Non-pigmented ciliary epithelial cell (primary cell): ENCODE measurements around the gene ST7.
"Not testable (repeated sequence)": the region's sequence is repeated elsewhere in the genome, so short reads cannot be mapped to it uniquely, and the experiment has no call there.

ENCODE experiments used
- DNase-seq: peaks from one replicate; pipeline ENCODE4 v3.0.0-alpha.2; 2010; ENCODE audit warnings: low read depth

ST7 gene

DNA sequence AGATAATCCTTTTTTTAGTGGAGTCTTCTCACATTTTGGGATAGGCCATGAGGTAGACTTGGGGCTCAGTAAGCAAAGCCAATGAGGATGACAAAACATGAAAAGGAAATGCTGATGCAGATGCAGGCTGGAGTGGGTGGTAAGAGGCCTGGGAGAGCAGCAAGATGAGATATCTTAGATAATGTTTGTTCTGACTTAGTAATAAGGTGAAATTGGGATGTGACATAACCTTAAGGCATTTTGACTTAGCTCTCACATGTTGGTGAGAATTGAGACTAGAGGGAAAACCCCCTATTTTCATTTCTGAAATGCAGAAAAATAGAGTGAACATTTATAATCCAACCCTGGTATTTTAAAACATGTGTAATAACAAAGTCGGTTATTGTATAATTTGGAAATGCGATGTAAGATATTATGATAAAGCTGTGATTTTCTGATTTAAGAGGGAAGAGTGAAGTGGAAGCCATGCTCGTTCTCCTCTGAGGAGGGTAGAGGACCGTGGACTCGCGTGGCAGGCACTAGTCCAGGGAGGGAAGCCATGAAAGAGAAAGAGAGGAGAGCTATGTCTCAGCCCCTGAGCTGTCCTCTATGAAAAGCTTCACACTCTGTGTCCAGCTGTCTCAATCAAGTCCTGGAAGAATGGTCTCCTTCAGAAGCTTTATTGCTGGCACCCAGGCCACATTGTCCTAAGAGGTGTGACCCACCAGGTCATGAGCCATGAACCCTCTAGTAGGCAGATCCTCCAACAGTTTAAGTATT lies 57.3 kb downstream of the ST7 start:
- no peak for DNase-seq

DNA sequence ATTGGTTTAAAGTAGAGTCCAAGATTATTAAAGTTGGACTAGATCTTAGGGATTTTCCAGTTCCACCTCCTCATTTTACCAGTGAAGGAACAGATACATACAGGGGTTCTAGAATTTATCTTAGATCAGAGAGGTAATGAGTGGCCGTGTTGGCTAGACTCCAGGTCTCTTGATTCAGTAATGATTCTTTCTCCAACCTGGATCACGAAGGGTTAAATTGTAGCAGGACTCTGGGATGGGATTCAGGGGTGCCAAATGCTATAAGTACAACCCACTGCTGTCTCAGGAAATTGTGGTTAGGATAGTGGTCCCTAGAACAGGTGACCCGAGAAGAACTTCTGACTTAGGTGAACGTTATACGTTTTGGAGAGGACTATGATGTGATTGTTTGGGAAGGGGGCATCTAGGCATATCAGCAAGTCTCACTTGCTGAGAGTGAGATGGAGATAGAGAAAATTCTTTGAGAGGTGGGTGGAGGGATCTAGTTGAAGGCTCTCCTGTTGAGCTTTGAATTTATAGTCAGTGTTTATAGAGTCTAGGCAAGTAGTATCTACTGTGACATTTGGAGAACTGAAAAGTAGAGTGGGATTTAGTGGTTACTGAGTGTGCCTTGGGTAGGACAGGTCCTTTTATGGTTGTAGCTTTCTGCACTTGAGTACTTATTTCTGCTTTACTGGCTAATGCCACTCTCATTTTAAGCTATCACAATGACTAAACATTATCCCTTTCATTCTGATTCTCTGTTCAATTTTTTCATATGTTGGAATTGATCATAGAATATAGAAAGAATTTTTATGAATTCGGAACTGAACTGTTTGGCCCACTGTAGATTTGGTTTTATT lies 58.3 kb downstream of the ST7 start:
- DNase-seq: no peak

GRCh38 chr7:117012284-117012683 lies 59.0 kb downstream of the ST7 start:
- DNase-seq: no peak

DNA sequence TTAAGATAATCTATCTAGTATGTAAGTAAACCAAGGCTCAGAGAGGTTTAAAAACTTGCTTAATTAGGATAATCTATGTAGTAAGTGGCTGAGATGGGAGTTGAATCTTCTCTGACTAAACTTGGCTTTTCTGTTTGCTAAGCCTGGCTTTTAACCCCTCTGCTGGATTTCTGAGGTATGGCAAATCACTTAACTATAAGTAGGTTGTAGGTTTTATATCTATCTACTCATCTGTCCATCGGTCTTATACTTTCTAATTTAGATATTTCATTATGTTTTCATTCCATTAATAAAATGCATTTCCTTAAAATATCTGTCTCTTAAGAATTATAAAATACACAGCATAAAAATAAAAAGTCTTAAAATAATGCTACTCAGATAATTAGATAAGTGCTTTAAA lies 59.4 kb downstream of the ST7 start:
- DNase-seq: no peak

GRCh38 chr7:117014099-117014656 lies 60.9 kb downstream of the ST7 start:
- no peak for DNase-seq

GRCh38 chr7:117014673-117015133 lies 61.4 kb downstream of the ST7 start:
- no peak for DNase-seq

DNA sequence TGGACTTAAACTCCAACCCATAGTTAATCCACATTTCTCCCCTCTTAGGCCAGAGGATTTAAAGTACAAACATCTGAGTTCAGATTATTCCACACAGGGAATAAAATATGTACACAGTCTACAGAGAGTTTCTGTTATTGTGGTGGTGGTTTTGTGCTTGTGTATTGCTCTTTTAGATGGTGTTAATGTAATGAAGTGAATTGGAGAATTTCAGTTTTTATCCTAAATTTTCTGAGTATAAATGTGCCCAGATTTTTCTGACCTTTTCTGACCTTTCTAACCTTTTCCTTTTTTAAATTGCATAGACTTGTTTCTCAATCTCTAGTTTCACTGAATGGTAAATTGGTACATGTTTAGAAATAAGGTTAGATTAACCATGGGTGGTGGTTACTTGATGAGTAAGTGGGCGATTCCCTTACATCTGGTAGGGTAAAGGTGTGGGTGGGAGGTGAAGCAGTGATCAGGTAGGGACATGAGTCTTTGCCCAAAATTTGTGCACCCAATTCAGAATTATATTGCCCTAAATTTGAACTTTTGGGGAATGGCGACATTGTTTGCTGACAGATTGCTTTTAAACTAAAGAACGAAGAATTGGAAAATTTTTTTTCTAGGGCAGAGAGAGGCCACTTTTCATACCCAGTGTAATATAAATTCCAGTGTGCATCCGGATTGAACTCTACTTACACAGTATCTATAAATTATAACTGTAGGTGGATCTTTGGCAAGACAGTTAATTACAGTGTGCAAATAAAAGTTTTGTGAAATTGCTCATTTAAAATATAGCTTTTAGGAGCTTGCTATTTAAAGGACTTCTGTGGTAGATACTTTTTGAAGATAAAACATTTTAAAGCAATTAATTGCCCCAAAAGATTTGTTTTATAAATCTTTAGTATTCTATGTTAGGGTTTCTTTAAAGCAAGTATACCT lies 62.2 kb downstream of the ST7 start:
- DNase-seq: no peak

GRCh38 chr7:117017017-117017451 lies 63.7 kb downstream of the ST7 start:
- DNase-seq: no peak

DNA sequence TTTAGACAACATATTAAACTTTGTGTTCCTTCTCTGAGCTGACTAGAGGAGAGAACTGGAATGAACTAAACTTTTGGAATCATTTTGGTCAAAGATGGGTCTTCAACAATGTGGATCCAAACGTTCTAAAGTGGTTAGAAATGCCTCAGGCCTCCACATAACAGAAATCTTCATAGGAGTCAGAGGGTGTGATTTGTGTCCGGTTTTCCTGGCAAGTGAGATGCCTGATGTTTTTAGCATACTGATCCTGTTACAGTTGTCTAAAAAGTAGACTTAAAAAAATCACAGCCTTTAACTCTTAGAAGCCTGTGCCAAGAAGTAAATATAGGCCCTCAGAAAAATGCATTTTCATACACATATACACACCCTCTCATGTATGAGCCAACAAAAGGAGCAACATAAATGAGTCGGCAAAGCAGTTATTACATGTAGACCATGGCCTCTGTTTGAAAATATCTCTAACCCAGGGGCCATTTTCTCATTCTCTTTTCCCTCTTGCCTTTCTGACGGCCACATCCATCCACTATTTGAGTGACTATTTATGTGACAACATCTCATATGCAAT lies 64.5 kb downstream of the ST7 start:
- DNase-seq: no peak

- no peak for DNase-seq
These were observed 65.4 kb downstream of the ST7 start for GRCh38 chr7:117018713-117019112.

DNA sequence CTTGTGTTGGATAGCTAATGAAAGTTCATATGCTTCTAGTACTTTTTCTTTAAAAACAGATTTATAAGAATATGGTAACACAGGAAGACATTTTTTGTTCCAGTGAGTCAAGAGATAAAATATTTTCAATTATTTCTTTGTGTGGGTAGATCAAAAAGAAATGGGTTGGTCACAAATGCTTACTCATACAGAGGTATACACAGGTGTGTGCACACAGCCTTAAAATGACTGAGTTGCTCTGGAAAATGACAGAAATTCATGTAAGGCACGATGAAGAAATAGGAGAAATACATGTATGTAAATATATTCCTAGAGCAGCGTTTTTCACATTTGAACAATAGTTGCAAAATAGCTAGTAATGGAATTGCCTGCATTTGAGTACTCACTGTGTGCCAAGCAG lies 66.0 kb downstream of the ST7 start:
- DNase-seq: no peak

DNA sequence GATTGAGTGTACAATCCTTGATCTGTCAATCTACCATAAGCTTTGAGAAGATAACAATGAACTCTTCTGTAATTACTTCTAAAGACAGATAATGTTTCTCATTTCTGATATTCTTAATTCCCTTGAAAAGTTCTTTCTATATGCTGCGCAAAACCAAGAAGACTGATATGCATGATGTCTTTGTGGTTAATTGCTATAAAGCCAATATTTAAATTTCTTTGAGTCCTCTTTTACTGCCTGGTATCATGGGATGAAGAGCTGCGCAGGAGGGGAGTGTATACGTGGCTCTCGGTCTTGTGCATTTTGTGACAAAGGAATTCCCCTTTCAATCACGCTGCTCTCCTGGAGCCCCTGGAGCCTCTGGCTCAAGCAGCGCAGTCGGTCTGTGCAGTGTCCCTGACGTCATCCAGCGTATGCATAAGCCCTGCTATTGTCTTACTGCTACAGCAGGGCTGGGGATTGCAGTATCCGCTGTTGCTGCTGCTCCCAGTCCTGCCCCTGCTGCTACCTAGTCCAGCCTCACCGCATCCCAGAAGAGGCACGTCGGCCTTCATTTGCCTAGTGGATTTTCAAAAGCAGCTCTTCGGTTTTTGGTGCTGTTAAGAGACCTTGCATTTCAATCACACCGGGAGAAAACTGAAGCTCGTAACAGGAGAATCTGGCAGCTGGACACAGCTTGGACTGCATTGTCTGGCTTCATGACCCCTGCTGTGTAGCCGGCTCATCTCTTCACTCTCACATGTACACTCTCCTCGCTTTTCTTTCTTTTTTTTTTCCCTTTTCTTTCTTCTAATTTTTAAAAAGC lies 66.7 kb downstream of the ST7 start:
- no peak for DNase-seq

DNA sequence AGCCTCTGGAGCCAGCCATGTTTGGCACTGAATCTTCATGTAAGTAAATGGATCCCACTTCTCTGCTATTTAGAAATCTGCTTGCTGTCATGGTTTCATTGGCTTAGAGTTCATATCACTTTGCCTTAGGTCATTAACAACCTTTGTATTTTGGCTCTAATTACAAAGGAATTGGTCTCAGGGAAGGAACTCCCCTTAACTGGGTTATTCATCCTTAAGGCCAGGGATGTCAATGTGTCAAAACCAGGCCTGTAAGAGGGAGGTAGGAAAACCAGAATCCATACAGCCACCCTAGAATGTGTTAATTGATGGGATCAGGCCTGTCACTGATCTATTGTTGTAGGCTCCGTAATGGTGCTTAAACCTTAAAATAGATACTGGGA lies 67.3 kb downstream of the ST7 start:
- DNase-seq: no peak

DNA sequence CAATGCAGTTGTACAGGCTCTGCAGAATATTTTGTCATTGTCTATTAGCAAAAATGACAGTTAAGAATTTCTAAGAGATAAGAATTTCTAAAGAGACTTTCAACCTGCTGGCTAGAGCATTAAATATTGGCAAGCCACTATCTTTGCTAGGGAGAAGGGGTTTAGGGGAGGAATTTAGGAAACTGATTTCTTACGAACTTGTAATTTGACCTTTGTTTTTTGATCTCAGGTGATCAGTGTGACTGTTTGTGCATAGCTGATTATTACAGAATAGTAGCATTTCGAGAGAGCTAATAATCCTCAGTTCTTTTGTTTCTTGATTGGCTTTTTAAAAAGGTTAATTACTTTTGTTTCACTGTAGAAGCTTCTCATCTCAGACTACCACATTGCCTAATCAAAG lies 68.1 kb downstream of the ST7 start:
- no peak for DNase-seq

GRCh38 chr7:117021986-117022385 lies 68.7 kb downstream of the ST7 start:
- DNase-seq: no peak

- no peak for DNase-seq
These were observed 70.1 kb downstream of the ST7 start for GRCh38 chr7:117023325-117023854.

- no peak for DNase-seq
These were observed 71.5 kb downstream of the ST7 start for GRCh38 chr7:117024811-117025210.

GRCh38 chr7:117025891-117026290 lies 72.6 kb downstream of the ST7 start:
- no peak for DNase-seq

GRCh38 chr7:117030346-117030745 lies 77.0 kb downstream of the ST7 start:
- DNase-seq: not testable (repeated sequence)

DNA sequence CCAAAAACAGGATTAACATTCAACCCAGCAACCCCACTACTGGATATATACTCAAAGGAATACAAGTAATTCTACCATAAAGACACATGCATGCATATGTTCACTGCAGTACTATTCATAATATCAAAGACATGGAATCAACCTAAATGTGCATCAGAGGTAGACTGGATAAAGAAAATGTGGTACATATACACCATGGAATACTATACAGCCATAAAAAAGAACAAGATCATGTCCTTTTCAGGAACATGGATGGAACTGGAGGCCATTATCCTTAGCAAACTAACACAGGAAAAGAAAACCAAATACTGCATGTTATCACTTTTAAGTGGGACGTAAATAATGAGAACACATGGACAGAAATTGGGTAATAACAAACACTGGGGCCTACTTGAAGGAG lies 77.5 kb downstream of the ST7 start:
- not testable (repeated sequence) for DNase-seq
